HUDEP-2 (cell line): ENCODE data around the gene PLEKHG7.

Source experiments
- DNase-seq, 76 experiments: peaks; one replicate each; lab custom pipeline; 2025; ENCODE audit not compliant: unreplicated experiment in 76 of 76; lab: John Stamatoyannopoulos, UW

The PLEKHG7 gene

DNA sequence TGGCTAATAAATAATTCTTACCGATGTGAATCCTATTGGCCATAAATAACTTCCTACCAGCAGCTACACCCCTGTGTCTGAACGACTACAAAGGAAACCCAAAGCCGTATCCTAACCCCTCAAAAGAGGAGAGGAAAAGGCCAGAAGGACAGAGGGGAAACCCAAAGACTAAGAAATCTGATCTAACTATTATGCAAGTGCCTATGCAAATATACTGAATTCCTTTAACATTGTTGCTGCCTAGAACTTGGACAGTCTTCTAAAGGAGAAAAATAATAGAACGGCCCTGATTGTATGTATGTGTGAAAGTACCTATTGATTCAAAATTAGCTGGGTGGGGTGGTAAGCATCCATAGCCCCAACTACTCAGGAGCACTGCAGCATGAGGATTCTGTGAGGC lies 997 bp downstream of the PLEKHG7 start:
- no peak for DNase-seq

DNA sequence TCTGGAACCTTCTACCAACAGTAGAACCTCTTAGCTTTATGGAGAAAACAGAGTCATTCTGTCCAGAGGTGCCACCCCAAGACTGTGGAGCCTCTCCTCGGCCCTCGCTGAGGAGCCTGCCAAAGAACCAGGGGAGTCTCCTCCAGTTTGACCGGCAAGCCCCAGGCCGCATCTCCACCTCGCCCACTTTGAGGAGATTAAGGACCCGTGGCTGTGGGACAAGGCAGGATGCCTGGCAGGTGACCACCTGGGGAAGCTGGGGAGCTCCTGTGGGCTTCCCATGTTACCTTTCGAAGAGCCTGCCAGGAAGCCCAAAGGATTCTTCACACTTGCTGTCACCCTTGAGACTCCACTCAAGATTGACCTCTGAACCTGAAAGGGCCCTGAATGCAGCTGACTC lies 3.8 kb downstream of the PLEKHG7 start:
- DNase-seq, result no peak

DNA sequence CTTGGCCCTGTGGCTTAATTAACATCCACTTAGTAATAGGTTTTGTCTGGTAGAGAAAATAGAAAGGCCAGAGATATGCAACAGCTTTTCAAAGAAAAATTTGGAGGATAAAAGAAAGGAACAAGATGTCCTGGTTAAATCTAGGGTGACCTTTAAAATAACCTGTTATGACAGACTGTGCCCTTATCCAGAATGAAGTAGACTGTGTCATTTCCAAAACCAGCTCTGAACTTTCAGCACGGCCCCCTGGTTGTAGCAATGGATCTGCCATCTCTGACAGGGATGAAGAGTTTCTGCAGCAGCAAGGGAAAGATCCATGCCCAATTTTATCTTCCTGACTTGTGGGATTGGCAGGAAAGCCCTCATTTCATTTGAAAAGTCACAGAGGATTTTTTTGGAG lies 5.1 kb downstream of the PLEKHG7 start:
- DNase-seq, result no peak

DNA sequence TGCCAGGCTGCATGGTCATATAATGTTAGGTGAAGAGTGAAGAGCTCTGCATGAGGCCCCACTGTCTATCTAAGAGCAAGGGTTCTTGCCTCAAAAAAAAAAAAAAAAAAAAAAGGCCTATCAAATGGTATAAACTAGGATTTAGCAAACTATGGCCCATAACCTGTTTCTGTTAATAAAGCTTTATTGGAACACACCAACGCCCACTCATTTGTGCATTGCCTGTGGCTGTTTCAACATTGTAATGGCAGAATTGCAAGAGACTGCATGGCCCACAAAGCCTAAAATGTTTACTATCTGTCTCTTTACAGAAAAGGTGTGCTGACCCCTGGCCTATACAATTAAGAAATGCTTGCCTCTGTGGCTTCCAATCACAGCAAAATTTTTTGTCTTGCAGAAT lies 12.8 kb downstream of the PLEKHG7 start:
- DNase-seq, result no peak

DNA sequence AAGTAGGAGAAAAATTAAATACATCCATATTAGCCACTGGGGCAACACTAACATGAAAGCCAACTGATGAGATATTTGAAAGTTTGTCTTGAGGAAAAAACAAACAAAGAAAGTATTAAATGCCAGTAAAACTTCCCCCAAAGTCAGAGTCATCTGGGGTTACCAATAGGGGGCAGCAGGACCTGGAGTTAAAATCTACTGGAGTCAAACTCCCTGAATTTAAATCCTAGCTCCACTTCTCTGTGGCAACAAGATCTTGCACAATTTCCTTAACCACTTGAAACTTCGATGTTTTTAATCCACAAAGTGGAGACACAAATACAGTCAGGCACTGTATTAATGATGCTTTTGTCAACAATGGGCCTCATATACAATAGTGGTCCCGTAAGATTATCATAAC lies 14.4 kb downstream of the PLEKHG7 start:
- peak in 1 of 76 experiments; percentile 2 for DNase-seq

DNA sequence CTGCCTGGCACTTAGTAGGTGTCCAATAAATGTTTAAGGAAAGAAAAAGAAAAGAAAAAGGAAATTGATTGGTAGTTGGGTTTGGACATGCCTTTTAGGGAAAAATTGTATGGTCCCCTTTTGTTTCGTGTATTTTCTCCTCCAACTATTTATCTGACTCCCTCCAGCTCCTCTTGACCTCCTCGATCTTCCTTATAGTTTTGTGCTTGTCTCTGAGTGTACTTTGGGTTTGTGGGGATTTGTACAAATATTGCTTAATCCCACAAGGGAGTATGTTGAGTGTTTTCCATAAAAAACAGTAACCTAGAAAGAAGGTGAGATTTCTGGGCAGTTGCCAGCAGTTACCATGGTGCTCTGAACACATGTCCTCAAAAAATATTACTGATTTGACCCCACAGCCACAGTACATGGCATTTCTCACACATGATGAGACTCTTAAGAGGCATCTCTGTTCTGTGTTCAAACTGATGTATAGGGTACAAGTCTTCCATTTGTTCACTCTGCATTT lies 15.7 kb downstream of the PLEKHG7 start:
- no peak for DNase-seq

DNA sequence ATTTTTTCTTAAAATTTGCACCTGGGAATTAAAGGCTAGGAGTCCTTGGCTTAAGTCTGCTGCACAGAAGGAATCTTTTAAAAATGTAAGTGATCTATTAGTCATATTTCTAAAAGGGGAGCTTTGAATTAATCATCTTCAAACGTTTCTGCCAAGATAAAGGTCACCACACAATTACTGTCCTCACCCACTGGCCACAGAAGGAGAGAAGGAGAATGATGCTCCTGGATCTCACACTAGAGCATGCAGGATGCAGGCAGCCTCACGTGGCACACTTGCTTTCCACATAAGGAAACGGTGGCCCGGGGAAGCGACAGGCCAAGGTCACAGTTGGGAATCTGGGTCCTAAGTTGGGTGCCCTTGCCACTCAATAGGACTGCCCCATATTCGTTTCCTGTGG lies 16.9 kb downstream of the PLEKHG7 start:
- no peak for DNase-seq

DNA sequence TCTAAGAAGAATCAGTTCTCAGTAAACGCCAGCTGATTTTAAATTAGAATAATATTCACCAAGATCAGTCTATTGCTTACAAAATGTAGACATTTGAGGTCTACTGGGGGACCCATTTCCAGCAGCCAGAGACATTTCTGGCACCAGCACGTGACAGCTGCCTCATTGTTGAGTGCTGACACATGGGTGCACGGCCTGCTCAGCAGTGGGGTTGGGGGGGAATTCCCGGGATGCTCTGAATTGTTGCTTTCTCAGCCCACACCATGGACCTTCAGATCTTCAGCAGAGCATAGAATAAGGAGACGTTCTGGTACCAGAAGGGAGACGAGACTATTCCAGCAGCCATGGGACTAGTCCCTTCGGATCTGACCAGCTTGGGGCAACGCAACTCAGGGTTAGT lies 18.3 kb downstream of the PLEKHG7 start:
- DNase-seq, result no peak

DNA sequence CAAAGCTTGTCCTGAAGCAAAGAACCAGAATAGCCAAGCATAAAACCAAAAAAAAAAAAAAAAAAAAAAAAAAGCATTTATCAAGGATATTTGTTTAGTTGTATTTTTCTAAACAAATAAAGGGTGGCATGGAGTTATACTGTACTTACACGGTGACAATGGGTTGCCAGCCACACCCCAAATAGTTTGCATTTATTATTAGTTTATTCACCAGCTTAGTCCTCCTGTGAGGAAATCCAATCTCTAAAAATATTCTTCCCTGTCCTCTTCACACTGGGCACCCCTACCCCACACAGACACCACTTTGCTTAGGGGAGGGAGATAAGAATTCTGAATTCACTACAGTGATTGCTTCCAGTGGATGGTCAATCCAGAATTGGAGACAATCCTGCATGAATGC lies 18.9 kb downstream of the PLEKHG7 start:
- no peak for DNase-seq

DNA sequence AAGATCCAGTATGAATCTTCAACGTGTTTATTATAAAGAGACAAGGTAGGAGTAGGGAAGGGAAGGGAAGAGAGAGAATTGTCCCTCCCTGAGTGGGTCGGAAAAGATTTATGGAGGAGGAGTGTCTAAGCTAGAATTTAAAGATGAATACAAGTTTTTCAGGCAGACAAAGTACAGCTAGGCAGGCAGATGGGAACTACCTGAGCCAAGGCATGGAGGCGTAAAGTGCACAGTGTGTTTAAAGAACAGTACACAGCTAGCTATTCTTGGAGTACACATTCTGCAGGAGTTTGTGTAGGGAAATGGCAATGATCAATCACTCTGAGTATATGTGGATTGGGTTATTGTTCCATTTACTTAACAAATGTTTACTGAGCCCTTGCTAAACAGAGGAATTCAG lies 20.1 kb downstream of the PLEKHG7 start:
- DNase-seq, result no peak

DNA sequence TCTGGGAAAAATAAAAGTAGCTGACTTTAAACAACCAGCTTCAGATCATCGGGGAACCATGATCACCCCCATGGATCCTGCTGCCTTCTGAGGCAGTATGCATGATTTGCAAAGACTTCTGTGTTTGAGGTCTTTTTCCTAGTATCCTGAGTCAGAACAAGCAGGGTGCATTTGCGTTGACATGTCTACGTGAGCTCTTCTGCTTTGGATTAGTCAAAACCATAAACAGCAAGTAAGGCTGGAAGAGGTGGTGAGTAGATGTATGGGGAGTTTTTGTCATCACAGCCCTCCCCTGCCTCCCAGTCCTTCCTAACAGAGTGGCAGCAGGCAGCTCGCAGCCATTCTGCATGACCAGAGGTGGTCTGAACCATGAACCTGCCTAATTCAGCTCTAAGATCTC lies 24.1 kb downstream of the PLEKHG7 start:
- DNase-seq, result no peak

DNA sequence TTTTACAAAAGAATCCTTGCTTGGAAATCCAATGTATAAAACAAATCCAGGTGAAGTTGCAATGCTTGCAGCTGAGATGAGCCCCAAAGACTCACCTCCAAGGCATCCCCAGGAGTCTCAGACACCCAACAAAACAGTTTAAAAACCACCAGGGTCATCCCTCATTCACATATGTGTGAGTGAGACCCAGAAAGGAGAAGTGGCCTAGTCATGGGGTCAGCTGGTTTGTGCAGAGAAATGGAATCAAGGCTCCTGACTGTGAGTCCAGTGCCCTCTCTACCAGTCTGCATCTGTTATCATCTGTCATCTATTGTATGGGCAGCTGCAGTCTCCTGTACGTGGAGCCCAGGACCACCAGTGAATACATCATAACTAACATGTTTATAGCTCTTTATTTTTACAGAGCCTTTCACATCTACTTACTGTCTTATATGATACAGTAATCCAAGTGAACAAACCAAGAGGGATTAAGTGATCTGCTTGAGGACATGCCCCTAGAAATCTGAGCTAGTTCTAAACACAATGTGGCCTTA lies 27.1 kb downstream of the PLEKHG7 start:
- no peak for DNase-seq

DNA sequence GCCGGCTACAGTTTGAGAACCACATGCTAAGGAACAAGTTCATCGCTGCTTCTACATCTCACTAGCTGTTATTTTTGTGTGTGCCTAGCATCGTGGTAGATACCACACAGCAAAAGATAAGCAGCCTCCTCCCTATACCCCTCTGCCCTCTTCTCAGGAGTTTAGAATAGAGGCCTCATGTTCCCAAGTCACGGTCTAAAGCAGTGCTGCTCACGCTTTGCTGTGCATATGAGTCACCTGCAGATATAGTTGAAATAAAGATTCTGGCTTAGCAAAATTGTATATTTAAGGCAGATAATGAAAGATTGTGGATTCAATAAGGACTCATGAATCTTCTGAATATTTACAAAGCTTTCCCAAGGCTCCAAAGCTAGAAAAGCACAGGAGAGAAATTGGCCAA lies 28.0 kb downstream of the PLEKHG7 start:
- DNase-seq, result no peak

DNA sequence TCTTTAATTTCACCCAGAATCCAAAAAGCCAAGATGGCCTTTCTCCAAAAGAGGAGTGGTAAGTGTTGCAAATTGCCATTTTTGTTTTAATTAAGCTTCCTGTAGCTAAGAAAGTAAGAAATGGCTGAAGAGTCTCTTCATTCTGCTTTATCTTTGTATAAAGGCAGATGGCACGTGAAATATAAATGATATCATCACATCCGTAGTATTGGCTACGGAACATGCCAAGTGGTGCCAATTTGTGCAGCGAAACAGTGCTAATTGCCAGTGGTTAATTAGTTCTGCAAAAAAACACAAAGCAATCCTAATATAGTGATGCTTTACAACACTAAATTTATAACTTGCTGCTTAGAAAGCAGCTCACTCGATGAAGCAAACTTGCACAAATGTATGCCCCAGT lies 29.4 kb downstream of the PLEKHG7 start:
- DNase-seq, result no peak

DNA sequence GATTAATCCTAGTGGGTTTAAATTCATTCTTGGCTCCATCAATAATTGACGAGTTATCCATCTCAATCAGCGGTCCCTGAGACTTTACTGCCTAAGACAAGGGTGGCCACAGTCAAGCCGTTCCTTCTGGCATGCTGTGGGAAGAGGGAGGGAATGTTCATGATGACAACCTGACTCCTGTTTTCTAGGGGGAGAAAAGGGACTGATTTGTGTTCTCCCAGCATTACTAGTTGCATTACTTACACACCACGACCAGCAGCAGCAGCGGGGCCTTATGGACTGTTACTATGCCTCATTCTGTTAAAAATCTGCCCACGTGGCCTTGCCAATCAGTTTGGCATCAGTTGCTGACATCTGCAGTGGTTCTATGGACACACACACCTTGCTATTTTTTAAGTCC lies 29.9 kb downstream of the PLEKHG7 start:
- DNase-seq, result no peak

DNA sequence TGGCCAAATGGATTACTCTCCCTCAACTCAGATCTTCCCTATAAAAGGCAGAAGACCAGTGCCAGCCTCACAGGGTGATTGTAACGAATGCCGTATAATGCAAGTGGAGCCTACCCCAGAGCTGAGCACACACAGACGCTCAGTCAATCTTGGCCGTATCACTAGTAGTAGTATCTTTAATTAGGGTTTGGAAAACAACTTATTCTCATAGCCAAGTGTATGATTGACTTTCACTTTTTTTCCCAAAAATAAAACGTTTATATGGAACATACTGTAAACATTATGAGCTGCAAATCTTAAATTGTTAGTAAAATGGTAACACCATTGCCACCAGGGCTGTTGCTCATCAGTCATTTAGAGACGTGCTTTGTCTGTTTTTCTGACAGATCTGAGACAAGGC lies 30.4 kb downstream of the PLEKHG7 start:
- no peak for DNase-seq

DNA sequence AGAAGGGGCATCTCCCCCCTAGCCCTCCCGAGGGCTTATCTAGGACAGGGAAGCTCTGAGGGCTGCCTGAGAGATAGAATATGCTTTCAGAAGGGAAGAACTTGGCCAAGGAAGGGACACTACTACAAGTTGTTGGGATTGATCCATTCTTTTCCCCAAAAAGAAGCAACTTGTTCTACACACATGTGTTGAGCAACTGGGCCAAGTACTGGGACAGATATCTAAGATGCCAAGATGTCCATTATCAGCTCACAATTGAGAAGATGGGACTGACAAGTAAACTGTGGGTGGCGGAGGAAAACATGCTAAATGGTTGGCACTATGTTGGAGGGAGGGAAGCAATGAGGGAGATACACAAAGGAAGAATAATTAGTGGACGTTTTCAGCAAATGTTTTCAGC lies 30.9 kb downstream of the PLEKHG7 start:
- DNase-seq, result no peak

DNA sequence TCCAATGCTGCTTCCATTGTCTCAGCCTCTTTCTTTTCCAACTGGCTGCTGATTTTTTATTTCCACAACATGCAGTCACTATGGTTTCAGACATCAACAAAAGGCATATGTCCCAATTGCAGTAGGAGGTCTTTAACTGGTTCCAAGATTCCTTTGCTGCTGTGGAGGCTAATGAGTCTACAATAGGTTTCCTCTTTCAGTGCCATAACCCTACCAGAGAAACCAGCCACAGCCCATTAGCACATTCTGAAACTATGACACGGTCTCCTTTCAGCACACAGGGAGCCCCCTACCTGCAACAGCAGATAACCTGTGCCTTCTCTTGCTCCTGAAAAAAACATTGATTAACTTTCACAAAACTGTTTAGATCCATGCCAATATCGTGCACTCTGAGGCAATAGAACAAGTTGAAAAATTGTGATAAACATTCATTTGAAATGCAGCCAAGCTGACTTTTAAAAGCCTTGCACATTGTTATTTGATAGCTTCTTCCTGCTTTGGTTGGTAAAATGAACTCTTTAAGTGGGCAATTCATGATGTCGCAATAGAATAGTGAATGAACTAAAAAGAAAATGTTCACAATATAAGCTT lies 32.4 kb downstream of the PLEKHG7 start:
- no peak for DNase-seq

DNA sequence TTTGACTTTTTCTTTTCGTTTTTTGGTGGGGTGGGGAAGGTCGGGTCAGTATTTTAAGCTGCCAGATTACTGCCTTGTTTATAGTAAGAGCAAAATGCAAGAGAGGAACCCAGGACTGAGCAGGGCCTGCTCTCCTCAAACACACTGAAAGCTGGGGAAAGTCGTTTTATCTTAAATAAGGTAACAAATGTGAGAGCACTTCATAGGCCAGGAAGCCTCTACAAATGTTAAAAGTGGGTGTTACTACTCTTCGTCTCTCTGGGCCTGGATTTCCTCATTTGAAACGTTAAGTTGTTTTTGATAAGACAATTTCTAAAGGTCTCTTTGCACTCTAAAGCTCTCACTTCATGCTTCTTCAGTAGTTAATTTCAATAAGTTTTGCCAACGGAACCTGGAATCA lies 33.8 kb downstream of the PLEKHG7 start:
- no peak for DNase-seq

DNA sequence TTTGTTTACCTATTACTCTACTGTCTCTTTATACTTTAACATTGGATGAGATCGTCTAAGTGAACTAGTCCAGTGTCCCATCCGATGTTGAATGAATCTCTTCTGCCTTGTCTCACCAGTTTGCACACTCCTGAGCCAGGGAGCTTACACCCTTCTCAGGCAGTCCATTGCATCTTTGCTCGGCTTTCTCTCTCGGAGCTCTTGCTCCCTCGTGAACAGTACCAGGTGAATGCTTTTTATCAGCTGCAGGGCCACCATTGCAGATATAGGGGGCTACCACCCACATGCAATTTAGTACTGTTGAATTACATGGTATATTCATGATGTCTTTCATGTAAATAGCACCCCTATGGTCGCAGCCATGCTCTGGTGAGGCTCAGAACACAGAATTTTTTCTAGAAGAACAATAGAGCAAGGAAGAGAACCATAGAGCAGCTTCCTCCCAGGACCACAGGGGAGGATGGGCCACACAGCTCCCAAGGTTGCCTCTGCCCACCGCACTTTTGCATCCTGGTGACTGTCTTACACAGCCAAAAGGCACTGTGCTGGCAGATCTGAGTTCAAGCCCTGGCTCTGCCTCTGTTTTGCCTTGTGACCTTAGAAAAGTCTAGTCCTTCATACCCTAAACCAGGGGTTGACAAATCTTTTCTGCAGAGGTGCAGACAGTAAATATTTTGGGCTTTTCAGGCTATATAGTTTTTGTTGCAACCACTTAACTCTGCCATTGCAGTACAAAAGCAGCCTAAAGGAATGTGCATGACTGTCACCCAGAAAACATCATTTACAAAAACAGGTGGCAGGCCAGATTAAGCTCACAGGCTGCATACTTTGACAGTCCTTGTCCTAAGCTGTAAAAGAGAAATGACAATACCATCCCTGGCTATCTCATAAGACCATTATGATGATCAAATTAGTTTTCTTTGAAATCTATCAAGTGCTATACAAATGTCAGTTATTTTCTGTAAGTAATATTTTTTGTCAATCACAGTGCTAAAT lies 35.4 kb downstream of the PLEKHG7 start:
- DNase-seq, result no peak

DNA sequence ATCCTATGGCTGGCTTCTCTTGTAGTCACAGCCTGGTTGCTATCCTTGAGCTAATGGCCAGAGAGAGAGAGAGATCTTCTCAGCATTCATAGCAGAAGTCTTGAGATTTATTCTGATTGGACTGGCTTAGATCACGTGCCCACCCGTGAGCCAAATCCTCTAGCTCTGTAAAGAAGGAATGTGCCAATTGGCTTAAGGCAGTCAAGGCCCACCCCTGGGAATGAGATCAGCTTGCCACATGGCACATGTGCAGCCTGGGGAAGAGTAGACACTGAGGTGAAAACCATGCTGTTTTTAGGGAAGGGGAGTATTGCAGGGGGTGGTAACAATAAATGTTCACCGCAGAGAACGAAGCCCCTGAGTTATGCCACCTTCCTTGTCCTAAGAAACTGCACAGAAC lies 36.3 kb downstream of the PLEKHG7 start:
- DNase-seq, result no peak

DNA sequence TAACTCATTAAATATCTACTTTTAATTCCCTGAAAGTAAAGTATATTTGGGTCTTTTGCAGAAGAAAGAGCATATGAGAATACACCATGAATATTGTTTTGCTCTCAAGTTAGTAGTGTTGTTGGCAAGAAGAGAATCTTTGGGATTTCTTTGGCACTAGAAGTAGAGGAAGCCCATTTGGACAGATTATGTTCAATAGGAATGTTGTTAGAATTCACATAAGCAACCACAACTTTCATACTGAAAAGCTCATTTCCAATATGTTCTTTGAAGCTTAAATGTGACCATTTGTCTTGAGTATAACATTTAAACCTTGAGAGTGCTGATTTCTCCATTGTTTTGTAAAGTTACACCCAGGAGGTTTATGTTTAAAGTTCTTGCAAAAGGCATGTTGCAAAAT lies 37.6 kb downstream of the PLEKHG7 start:
- no peak for DNase-seq
